CD14-positive monocyte (primary cell): ENCODE results near the gene TUT1. TPM values are rescaled to one million over a fixed set of nuclear protein-coding genes. Genes with fewer than 3 reads are reported as not detected.

Experiments
- DNase-seq, 3 donors: peaks; one replicate each; pipeline ENCODE4 v3.0.0-alpha.2; 2011 to 2022
- H2AFZ ChIP-seq: 2 replicates; pipeline ENCODE4 v1.6.0; 2012; ENCODE audit warnings: mild to moderate bottlenecking, low read depth, low read length, inconsistent platforms; ENCODE audit not compliant: insufficient read depth, poor library complexity, severe bottlenecking
- H3K27ac ChIP-seq, 2 donors: 1 replicate in 1 of 2; 2 replicates in 1 of 2; pipeline ENCODE4 v1.5.1; 2012 to 2013; ENCODE audit warnings: low read length in 2 of 2, control low read depth in 1 of 2, inconsistent platforms in 1 of 2, low read depth in 1 of 2, mild to moderate bottlenecking in 1 of 2
- H3K27me3 ChIP-seq, 2 donors: one replicate each; pipeline versions ENCODE4 v1.6.0 to v1.6.1; 2011 to 2013; ENCODE audit warnings: low read length in 2 of 2; ENCODE audit not compliant: control insufficient read depth in 2 of 2, insufficient read depth in 2 of 2
- H3K36me3 ChIP-seq, 2 donors: replicated peaks in 1 of 2; 1 replicate in 1 of 2; 2 replicates in 1 of 2; pipeline versions ENCODE4 v1.5.1 to v1.6.1; 2012 to 2013; ENCODE audit warnings: low read length in 2 of 2, control low read depth in 1 of 2, inconsistent platforms in 1 of 2, mild to moderate bottlenecking in 1 of 2; ENCODE audit not compliant: insufficient read depth in 2 of 2, control insufficient read depth in 1 of 2
- H3K4me1 ChIP-seq, 2 donors: 1 replicate in 1 of 2; 2 replicates in 1 of 2; pipeline versions ENCODE4 v1.5.1 to v1.6.1; 2012 to 2013; ENCODE audit warnings: low read length in 2 of 2, control low read depth in 1 of 2, inconsistent platforms in 1 of 2, mild to moderate bottlenecking in 1 of 2, moderate library complexity in 1 of 2; ENCODE audit not compliant: insufficient read depth in 2 of 2, control insufficient read depth in 1 of 2
- H3K4me2 ChIP-seq: replicated peaks from 2 replicates; pipeline ENCODE3; 2012; ENCODE audit warnings: low read length, moderate library complexity, mild to moderate bottlenecking; ENCODE audit not compliant: poor library complexity, severe bottlenecking; ENCODE audit errors: extremely low read depth
- H3K4me3 ChIP-seq, 3 experiments: fragments of 200-600 bp in 1 of 3; sonication (generic) in 1 of 3; replicated peaks in 1 of 3; 1 replicate in 2 of 3; 2 replicates in 1 of 3; pipeline ENCODE4 v1.5.1; 2011 to 2013; ENCODE audit warnings: low read length in 3 of 3, mild to moderate bottlenecking in 3 of 3, control low read depth in 2 of 3, low read depth in 2 of 3, inconsistent platforms in 1 of 3, moderate library complexity in 1 of 3
- H3K79me2 ChIP-seq: 2 replicates; pipeline ENCODE4 v1.6.0; 2012; ENCODE audit warnings: mild to moderate bottlenecking, control low read depth, inconsistent platforms, low read length, moderate library complexity; ENCODE audit not compliant: insufficient read depth
- H3K9ac ChIP-seq: 2 replicates; pipeline ENCODE4 v1.6.0; 2017; ENCODE audit warnings: low read length, mild to moderate bottlenecking; ENCODE audit not compliant: insufficient read depth, poor library complexity, severe bottlenecking
- H3K9me3 ChIP-seq, 2 donors: replicated peaks in 1 of 2; 1 replicate in 1 of 2; 2 replicates in 1 of 2; pipeline versions ENCODE4 v1.5.1 to v1.6.1; 2012 to 2013; ENCODE audit warnings: low read length in 2 of 2, control low read depth in 1 of 2; ENCODE audit not compliant: control insufficient read depth in 1 of 2, insufficient read depth in 1 of 2
- H4K20me1 ChIP-seq: 2 replicates; pipeline ENCODE4 v1.6.0; 2012; ENCODE audit warnings: mild to moderate bottlenecking, low read length, control low read depth, moderate library complexity; ENCODE audit not compliant: insufficient read depth
- H3K27ac Mint-ChIP-seq, 7 donors: one replicate each; pipeline ENCODE4 v1.8.0; 2020; ENCODE audit warnings: mild to moderate bottlenecking in 7 of 7, mixed read lengths in 7 of 7, moderate library complexity in 6 of 7, inconsistent platforms in 2 of 7
- H3K27me3 Mint-ChIP-seq, 3 donors: one replicate each; pipeline ENCODE4 v1.8.0; 2021 to 2022; ENCODE audit warnings: low read depth in 3 of 3, mild to moderate bottlenecking in 3 of 3, mixed read lengths in 3 of 3, moderate library complexity in 3 of 3, inconsistent platforms in 1 of 3
- H3K36me3 Mint-ChIP-seq, 2 donors: one replicate each; pipeline ENCODE4 v1.8.0; 2020; ENCODE audit warnings: mixed read lengths in 2 of 2, inconsistent platforms in 1 of 2, mild to moderate bottlenecking in 1 of 2
- H3K4me1 Mint-ChIP-seq: one replicate; pipeline ENCODE4 v1.8.0; 2020; ENCODE audit warnings: mild to moderate bottlenecking, mixed read lengths
- H3K4me3 Mint-ChIP-seq, 2 donors: one replicate each; pipeline ENCODE4 v1.8.0; 2020; ENCODE audit warnings: mild to moderate bottlenecking in 2 of 2, mixed read lengths in 2 of 2, moderate library complexity in 1 of 2
- H3K9me3 Mint-ChIP-seq, 7 donors: one replicate each; pipeline ENCODE4 v1.8.0; 2020 to 2022; ENCODE audit warnings: mixed read lengths in 7 of 7, mild to moderate bottlenecking in 6 of 7, moderate library complexity in 6 of 7, inconsistent platforms in 2 of 7
- CTCF ChIP-seq: fragments of 200-600 bp; IDR thresholded peaks from one replicate; pipeline ENCODE4 v1.8.0; 2022; ENCODE audit warnings: antibody characterized with exemption, mild to moderate bottlenecking
- WGBS: methylation state at CpG from one replicate; pipeline ENCODE4 v1.1.5; 2013; ENCODE audit warnings: missing lambda C conversion rate; ENCODE audit not compliant: insufficient coverage; 5-methylcytosine and 5-hydroxymethylcytosine counted together
- intact Hi-C, 2 donors: fragments of 100-400 bp; cut with micrococcal nuclease; formaldehyde crosslinking; loops; one replicate each; pipeline versions ENCODE4 v1.15.0 to v1.15.1; 2023
- polyA plus RNA-seq, 3 donors: library from polyadenylated mRNA; depleted of rRNA in 1 of 3; unstranded in 2 of 3; stranded (reverse) in 1 of 3; fragments of 300-500 nt in 2 of 3; fragments of >200 nt in 1 of 3; fragmentation: Illumina TruSeq in 2 of 3; gene quantifications; 1 replicate in 2 of 3; 2 replicates in 1 of 3; pipeline ENCODE4 v1.2.3, GENCODE V29; 2012 to 2021

TUT1 gene
- polyA plus RNA-seq, 3 donors = 1.8 to 16.3 (median 2.1) TPM

- no peak for TF ChIP-seq CTCF
- 11% methylated on average over 36 of the region's 40 CpGs for WGBS
Measured at GRCh38 chr11:62546929-62547625, 44.2 kb downstream of the TUT1 start.

DNA sequence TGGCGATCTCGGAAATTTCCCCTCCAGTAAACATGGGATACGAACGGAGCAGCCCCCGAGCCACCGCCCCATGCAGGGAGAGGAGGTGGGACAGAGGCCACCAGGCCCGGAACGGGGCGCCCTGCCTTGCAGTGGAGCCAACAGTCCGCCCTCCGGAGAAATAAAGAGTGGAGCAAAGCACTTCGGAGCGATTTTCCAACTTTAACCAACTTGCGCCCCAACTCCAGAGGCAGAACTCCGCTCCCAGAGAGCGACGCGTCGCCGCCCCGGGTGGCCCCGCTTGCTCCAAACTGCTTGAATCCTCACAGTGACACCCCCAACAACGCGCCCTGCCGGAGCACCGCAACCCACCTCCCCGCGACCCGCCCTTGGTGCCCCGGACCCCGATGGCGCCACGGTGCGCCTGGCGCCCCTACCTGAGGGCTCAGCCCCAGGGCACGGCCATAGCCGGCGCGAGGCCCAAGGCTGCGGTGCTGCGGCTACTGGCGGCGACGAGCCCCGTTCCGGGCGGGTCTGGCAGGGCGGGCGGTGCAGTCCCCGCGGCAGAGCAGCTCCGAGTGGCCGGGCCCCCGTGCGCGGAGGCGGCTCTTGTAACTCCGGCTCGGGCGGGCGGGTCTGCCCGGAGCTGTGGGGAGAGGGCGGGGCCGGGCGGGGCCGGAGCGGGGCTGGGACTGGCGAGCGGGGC, 44.9 kb downstream of the TUT1 start, which contains the start of gene AHNAK:
TSS of gene AHNAK (minus strand) at position 563 of the 685 bp plus-strand sequence. CDS start 10,708 bp downstream, outside the sequence.
- intact Hi-C loops = loop anchor here in 1 of 2 donors (10.0 kb wide), 1 partner anchor 122 kb away; no protein-coding TSS in a partner anchor
- WGBS = 0% methylated on average over 49 of the region's 69 CpGs
- TF ChIP-seq CTCF = no peak
- Histone ChIP-seq H3K4me2 (peak within 1 kb of the TSS; percentile 94), H4K20me1 (peaks cover 51% of the 10 kb centered on the region), H3K4me3 (peak within 1 kb of the TSS; percentile 83 to 96 (median 87)), H3K79me2 (peaks cover 67% of the 10 kb centered on the region), H3K9me3 (no peaks in the 10 kb centered on the region), H3K9ac (peak within 1 kb of the TSS; percentile 100), H3K27me3 (no peaks in the 10 kb centered on the region), H2AFZ (peak within 1 kb of the TSS; percentile 70), H3K4me1 (peaks cover 54 to 55% of the 10 kb centered on the region in 2 donors), H3K27ac (peak within 1 kb of the TSS; percentile 82 to 99), H3K36me3 (no peaks in the 10 kb centered on the region)
- H3K4me3 Mint-ChIP-seq = peak within 1 kb of the TSS; percentile 96 to 98
- H3K27me3 Mint-ChIP-seq = peaks cover 0 to 23% (median 10%) of the 10 kb centered on the region in 3 donors
- H3K9me3 Mint-ChIP-seq = peaks cover 0 to 3% (median 0%) of the 10 kb centered on the region in 7 donors
- H3K4me1 Mint-ChIP-seq = peaks cover 60% of the 10 kb centered on the region
- H3K27ac Mint-ChIP-seq = peak within 1 kb of the TSS; percentile 93 to 100 (median 96)
- peak; percentile 63 to 69 (median 67) for DNase-seq
- peaks cover 8 to 22% of the 10 kb centered on the region in 2 donors for H3K36me3 Mint-ChIP-seq

More at GRCh38 chr11:62546929-62547625, 44.2 kb downstream of the TUT1 start:
- Mint-ChIP-seq H3K4me1 (peaks cover 60% of the 10 kb centered on the region), H3K27ac (peak overlapping the region; percentile 78 to 94 (median 86)), H3K4me3 (peak overlapping the region; percentile 85 to 86), H3K9me3 (peaks cover 0 to 3% (median 0%) of the 10 kb centered on the region in 7 donors), H3K36me3 (peaks cover 8 to 22% of the 10 kb centered on the region in 2 donors), H3K27me3 (peaks cover 0 to 23% (median 10%) of the 10 kb centered on the region in 3 donors)
- peak overlapping the region; percentile 21 to 99 for H3K27ac ChIP-seq
- peaks cover 44% of the 10 kb centered on the region for H4K20me1 ChIP-seq
- no peaks in the 10 kb centered on the region for H3K36me3 ChIP-seq
- intact Hi-C loops = loop anchor here in 1 of 2 donors (10.0 kb wide), 1 partner anchor 122 kb away; no protein-coding TSS in a partner anchor
- peaks cover 54 to 55% of the 10 kb centered on the region in 2 donors for H3K4me1 ChIP-seq
- peak in 2 of 3 donors; percentile 48 to 57 for DNase-seq
- no peaks in the 10 kb centered on the region for H3K9me3 ChIP-seq
- peak overlapping the region; percentile 70 for H2AFZ ChIP-seq
- H3K27me3 ChIP-seq = no peaks in the 10 kb centered on the region
- H3K4me2 ChIP-seq = peak overlapping the region; percentile 94
- H3K4me3 ChIP-seq = peak overlapping the region; percentile 63 to 87 (median 83)
- peaks cover 60% of the 10 kb centered on the region for H3K79me2 ChIP-seq
- H3K9ac ChIP-seq = peak overlapping the region; percentile 100
